Measurements from ENCODE around the gene LAMTOR5. TPM values are rescaled to one million over a fixed set of nuclear protein-coding genes. Genes with fewer than 3 reads are reported as not detected.

Gene LAMTOR5
- total RNA-seq, 1 donor = 89.9 TPM

DNA sequence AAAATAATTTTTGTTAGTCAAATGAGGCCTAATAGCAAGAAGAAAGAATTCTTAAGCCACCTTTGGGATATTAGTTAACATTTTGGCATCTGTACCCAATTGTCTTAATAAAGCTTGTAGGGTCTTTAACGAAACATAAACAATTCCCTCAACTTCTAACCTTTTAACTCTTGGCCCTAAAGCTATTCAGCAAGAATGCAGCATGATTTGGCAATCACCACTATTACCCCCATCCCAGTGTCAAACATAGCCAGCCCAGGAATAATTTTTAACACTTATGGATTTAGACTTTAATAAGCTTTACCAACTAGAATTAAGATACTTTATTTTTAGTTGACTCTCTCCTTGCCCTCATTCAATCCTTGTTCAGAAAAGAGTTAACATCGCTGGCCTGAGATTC, 14.2 kb downstream of the LAMTOR5 start:
- DNase-seq (ENCODE audit: low read depth in 2 of 3, low spot score in 2 of 3) = no peak

DNA sequence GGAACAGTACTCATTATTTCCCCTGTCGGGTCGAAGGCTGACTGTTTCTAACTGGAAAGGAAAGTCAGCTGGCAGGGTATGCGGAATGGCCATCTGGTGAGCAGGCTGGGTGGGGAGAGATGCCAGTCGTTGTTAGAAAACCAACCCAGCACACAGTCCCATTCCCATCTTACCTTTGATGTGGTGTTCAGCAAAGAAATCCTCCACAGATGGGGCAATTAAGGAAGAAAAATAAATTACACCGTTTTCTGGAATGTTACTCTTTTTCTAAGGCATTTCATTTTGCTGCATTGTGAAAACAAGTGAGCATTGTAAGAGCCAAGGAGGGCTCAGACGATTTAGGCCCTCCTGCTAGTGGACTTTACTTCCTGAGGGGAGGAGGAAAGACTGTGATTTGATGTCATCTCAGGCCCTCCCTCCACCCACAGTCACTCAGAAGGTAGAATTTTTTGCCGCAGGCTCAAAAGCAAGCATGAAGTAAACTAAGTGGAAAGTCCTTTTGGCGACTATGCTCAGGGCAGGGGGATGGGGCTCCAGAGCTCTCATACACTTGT, 16.7 kb downstream of the LAMTOR5 start, which contains the start of gene SLC16A4:
Gene SLC16A4 (minus strand): TSS at position 335 of the 554 bp plus-strand sequence. CDS start 1,703 bp downstream, outside the sequence.
- no peak for DNase-seq (ENCODE audit: low read depth in 2 of 3, low spot score in 2 of 3)

DNA sequence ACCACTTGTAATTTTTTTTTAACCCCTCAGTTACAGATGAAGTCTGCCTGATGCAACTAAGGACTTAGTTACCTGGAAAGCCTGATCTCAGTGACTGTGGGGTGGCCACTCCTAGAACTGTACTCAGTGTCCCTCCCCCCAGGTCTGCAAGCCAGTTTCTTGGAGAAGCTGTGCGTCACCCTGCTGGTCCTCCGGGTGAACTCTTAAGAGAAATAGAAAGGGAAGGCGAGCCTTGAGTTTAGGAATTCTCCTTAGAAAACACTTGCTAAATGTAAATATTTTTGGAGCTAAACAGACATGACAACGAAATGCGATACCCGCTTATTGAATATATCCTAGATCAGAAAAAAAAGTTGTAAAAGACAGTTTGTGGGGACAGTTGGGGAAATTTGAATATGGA, 17.4 kb downstream of the LAMTOR5 start:
- no peak for DNase-seq (ENCODE audit: low read depth in 2 of 3, low spot score in 2 of 3)

DNA sequence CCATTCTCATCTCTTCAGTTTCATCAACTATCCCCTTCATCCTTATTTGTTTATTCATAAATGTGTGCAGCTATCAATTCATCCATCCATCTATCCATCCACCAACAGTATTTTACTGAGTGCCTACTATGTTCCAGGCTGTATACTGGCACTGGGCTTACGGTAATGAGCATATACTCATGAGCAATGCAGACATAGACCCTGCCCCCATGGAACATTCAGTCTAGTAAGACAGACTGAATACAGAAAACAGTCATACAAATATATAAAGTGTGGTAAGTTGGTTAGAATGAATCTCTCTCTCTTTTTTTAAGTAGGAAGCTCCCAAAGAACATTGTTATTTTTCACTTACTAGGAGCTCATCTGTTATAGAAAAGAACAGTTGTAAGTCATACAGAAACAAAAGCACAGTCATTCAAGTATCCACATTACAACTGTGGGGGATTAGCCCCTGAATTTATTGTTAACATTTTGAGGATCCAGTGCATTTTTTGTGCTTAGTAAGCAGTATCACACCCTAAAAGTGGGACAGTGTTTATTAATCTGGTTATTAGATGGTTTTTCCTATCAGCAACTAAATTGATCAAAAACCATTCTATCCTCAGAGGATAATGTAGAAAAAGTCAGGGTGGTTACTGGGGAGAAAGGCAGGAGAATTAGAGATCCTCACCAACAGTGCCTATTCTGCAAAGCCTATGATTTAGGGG, 20.3 kb downstream of the LAMTOR5 start:
- DNase-seq (ENCODE audit: low read depth in 2 of 3, low spot score in 2 of 3) = no peak

DNA sequence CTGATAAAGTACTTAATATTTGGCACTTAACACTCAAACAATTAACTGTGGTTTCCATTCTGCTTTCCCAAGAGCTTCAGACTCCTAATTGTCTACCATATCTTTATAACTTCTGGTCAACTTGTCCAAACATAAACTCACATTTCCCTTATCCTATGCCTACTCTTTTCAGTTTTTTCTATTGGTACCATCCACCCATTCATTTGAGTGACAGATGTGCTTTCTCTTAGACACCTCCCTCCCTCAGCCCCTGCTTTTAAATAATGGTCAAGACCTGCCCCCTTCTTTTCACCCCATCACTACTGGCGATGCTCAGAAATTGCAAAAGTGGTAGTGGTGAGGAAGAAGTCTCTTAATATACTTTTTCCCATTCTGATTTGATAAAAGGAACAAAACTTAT, 22.1 kb downstream of the LAMTOR5 start:
- no peak for DNase-seq (ENCODE audit: low read depth in 2 of 3, low spot score in 2 of 3)

DNA sequence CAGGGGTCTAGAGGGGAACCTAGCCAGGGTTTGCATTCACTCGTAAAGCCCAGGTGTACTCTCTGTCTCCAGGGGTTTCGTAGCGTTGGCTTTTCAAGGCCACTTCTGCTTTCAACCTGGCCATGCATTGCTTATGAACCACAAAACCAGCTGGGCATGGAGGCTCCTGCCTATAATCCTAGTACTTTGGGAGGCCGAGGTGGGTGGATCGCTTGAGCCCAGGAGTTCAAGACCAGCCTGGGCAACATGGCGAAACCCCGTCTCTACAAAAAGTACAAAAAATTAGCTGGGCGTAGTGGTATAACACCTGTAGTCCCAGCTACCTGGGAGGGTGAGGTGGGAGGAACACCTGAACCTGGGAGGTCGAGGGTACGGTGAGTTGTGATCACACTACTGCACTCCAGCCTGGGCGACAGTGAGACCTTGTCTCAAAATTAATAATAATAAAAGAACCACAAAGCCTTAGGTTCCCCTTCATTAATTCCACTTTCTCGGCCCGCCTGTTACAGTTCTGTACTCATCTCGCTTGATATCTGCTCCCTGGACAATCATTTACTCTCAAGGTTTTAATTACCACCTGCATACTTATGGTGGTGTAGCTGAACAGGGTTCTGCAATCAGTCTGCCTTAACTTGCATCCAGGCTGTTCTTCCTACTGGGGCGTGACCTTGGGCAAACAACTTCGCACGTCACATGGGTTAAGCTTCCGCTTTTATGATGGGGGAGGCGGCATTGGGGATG, 22.7 kb downstream of the LAMTOR5 start:
- peak in 1 of 3 donors; percentile 18 for DNase-seq (ENCODE audit: low read depth in 2 of 3, low spot score in 2 of 3)

DNA sequence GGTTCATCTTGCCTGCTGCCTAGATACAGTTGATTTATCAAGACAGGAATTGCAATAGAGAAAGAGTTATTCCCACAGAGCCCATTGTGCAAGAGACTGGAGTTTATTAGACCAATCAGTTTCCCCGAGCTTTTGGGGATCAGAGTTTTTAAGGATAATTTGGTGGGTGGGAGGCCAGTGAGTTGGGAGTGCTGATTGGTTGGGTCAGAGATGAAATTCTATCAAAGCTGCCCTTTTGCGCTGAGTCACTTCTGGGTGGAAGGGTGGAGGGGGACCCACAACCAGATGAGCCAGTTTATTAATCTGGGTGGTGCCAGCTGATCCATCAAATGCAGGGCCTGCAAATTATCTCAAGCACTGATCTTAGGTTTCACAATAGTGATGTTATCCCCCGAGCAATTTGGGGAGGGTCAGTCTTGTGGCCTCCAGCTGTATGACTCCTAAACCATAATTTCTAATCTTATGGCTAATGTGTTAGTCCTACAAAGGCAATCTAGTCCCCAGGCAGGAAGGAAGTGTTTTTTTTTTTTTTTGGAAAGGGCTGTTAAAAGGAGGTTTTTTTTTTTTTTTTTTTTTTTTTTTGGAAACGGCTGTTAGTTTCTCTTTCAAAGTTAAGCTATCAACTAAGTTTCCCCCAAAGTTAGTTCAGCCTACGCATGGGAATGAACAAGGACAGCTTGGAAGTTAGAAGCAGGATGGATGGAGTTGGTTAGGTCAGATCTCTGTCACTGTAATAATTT, 24.1 kb downstream of the LAMTOR5 start:
- DNase-seq (ENCODE audit: low read depth in 2 of 3, low spot score in 2 of 3) = peak in 2 of 3 donors; percentile 26 to 40

DNA sequence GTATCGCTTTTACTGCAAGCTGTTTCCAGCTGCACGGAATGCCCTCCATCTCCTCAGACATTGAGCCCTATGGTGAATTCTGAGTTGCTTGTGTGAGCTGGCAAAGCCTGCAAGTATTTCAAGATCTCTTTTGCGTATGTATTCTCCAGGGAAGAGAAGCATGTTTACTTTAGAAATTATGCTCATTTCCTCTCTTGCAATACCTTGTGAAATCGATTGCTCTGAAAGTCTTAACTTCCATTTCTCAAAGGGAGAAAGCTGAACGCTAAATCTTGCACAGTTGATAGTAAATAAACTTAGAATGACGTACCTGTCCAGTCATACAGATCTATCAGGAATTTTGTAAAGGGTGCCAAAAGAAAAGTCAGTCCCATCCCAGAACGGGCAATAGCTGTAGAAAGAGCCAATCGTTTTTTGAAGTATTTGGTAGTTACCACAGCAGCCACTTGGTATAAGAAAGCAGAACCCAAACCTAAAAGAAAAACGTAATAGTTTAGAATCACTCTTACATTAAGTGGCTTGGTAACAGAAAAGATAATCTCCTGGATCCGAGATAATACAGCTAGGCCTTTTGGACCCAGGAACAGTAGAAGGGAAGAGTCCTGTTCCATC, 26.7 kb downstream of the LAMTOR5 start:
- no peak for DNase-seq (ENCODE audit: low read depth in 2 of 3, low spot score in 2 of 3)

DNA sequence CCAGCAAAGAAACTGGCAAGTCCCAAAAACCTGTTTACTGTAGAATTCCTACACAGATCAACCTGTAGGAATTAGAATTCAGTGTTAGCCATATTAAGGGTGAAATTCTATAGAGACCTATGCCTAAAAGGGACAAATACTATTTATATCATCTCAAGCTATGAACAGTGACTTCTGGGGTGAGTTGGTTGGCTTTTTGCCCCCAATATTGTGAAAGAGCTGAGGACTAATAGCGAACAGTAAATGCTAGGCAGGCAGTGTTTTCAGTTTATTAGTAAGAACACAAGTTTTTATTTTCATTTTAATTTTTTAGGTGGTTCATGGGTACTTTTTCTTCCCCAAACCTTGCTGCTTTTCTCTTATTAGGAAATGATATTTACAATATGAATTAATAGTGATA, 32.0 kb downstream of the LAMTOR5 start:
- no peak for DNase-seq (ENCODE audit: low read depth in 2 of 3, low spot score in 2 of 3)

DNA sequence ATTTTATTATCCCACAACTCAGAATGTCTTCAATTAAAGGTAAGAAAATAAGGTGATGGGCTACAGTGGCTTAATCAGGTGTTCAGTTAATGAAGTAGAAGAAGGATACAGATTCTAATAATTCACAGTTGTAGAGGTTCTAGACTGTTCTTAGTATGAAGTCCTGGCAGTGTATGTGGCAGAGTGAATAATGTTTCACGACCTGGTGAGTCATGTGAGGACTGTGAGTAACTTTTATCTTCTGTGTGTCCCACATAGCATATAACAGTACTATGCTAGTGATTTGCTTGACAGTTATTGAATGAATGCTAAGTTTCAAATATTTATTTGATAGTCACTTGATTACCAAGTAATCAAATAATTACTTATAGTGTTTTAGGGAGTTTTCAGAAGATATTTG, 36.7 kb downstream of the LAMTOR5 start:
- no peak for DNase-seq (ENCODE audit: low read depth in 2 of 3, low spot score in 2 of 3)

DNA sequence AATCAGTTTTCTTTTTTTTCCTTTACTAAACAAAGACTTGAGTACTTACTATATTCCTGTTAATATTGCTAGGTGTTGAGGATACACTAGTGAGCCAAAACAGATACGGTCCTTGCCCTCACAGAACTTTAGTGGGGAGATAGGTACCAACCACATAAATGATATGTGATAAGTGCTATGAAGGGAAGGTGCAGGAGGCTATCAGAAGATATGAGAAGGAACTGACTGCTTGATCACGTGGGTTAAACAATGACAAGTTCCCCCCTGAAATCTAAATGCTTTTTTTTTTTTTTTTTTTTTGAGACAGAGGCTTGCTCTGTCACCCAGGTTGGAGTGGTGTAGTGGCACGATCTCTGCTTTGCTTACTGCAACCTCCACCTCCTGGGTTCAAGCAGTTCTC, 43.3 kb downstream of the LAMTOR5 start:
- DNase-seq (ENCODE audit: low read depth in 2 of 3, low spot score in 2 of 3) = no peak

DNA sequence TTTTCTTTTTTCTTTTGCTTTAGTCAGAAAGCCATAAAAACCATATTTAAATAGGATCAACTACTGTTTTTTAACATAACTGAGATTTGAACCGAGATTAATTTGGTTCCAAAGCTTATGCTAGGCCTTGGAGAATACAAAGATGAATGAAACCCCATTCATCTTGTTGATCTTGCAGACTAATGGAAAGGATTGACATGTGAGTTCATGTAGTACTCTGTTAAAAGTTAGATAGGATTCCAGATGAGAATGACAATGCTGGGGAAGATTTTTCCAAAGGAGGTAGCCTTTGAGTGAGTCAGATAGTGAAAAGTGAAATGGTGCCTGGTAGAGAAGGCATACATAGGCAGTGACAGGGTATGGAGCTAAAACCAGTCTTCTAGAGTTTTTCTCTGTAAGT, 45.6 kb downstream of the LAMTOR5 start:
- no peak for DNase-seq (ENCODE audit: low read depth in 2 of 3, low spot score in 2 of 3)

DNA sequence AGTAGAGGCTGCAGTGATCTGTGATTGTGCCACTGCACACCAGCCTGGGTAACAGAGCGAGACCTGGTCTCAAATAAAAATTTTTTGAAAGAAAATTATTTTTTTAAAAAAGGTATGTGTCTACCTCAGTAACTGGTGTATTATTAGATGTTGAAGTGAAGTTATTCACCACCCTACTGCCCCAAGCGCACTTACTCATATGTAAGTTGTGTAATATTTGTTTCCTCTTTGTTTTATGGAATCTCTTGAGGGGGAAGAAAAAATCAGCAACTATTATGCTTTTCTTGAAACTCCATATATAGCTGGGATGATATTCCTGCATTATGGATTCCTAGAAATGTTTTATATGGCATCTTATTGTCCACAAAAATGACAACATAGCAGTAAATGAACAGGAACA, 47.1 kb downstream of the LAMTOR5 start:
- no peak for DNase-seq (ENCODE audit: low read depth in 2 of 3, low spot score in 2 of 3)

DNA sequence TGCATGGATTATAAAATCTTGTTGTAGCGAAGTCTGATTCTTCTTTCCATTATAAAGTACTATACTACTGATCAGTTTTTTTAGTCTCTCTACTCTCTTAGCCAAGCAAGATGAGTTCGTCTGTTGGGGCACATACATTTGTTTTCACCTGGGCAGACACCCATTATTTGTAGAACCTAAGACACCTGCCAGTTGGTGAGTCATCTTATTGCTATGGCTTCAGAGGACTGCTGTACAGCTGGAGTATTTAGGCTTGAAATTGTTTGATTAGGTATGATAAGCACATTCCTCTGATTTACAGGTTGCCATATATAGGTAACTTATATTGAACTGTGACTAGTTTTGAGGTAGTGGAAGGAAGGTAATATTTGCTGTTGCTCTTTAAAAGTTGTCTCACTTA, 51.1 kb downstream of the LAMTOR5 start:
- DNase-seq (ENCODE audit: low read depth in 2 of 3, low spot score in 2 of 3) = no peak

DNA sequence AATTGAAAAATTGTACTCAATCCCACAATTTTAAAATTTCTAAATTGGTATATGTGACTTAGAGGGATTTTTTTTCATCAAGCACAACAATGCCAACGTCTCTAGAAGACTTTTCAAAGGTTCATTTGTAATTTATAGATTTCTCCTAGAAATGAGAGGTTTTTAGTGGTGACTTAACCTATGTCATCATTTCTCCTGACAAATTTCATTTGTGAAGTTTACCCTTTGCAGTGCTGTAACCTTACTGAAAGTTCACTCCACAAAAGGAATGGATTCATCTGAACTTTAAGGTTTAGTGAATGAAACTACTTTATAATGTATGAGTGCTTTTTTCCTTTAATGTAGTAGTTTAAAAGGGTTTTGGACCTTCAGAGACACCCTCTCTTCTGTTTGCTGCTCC, 52.2 kb downstream of the LAMTOR5 start:
- no peak for DNase-seq (ENCODE audit: low read depth in 2 of 3, low spot score in 2 of 3)

Other genes with a start within 250 kb of the LAMTOR5 start
- gene KCNC4, start 197.4 kb downstream of the LAMTOR5 start, total RNA-seq = 5.7 TPM
- gene RBM15, start 68.3 kb downstream of the LAMTOR5 start, total RNA-seq = 66.0 TPM
- under 0.01 TPM for gene SLC16A4, start 16.7 kb downstream of the LAMTOR5 start, total RNA-seq
- under 0.01 TPM for gene PROK1, start 43.5 kb upstream of the LAMTOR5 start, total RNA-seq
- gene KCNA10, start 111.5 kb upstream of the LAMTOR5 start, total RNA-seq = not detected
- gene KCNA2, start 198.7 kb upstream of the LAMTOR5 start, total RNA-seq = not detected

Measured in hematopoietic multipotent progenitor cell (in vitro differentiated cells).